B cell (primary cell): ENCODE data around the gene CNR2. TPM values are rescaled to one million over a fixed set of nuclear protein-coding genes. Genes with fewer than 3 reads are reported as not detected.
"Not testable (repeated sequence)": the region's sequence is repeated elsewhere in the genome, so short reads cannot be mapped to it uniquely, and the experiment has no call there.

Experiments used
- ATAC-seq: fragments of 200-7000 bp; cut with Tn5 transposase; one replicate; pipeline ENCODE4 v1.10.0; 2021; ENCODE audit warnings: low read depth, mild to moderate bottlenecking, moderate number of reproducible peaks, moderate library complexity
- CTCF ChIA-PET: fragments of 350-600 bp; sonication (Branson Sonifier 250); formaldehyde crosslinking; loops from one replicate; lab custom pipeline; 2021; ENCODE audit warnings: antibody characterized with exemption, inconsistent platforms; lab: Charles Lee
- POLR2A ChIA-PET: fragments of 350-600 bp; sonication (Branson Sonifier 250); formaldehyde crosslinking; loops from one replicate; lab custom pipeline; 2021; ENCODE audit warnings: antibody characterized with exemption; lab: Charles Lee
- DNase-seq: peaks from one replicate; pipeline ENCODE4 v3.0.0; 2013
- H2AFZ ChIP-seq: 2 replicates; pipeline ENCODE4 v1.6.1; 2012; ENCODE audit warnings: mild to moderate bottlenecking, low read depth, low read length; ENCODE audit not compliant: insufficient read depth, poor library complexity, severe bottlenecking
- H3K27ac ChIP-seq, 2 donors: 1 replicate in 1 of 2; 2 replicates in 1 of 2; pipeline ENCODE4 v1.5.1; 2012 to 2013; ENCODE audit warnings: low read length in 2 of 2, mild to moderate bottlenecking in 2 of 2, moderate library complexity in 1 of 2
- H3K27me3 ChIP-seq, 4 experiments: fragments of 200-600 bp in 1 of 4; sonication (generic) in 1 of 4; replicated peaks in 1 of 4; 1 replicate in 2 of 4; 2 replicates in 2 of 4; pipeline versions ENCODE4 v1.6.1 to v1.7.0; 2013 to 2016; ENCODE audit warnings: low read length in 3 of 4, mild to moderate bottlenecking in 2 of 4, mixed read lengths in 1 of 4, moderate library complexity in 1 of 4; ENCODE audit not compliant: insufficient read depth in 4 of 4, control insufficient read depth in 3 of 4; ENCODE audit errors: control extremely low read depth in 1 of 4
- H3K36me3 ChIP-seq, 2 experiments: replicated peaks in 1 of 2; 1 replicate in 1 of 2; 2 replicates in 1 of 2; pipeline versions ENCODE4 v1.6.1 to v1.7.1; 2013; ENCODE audit warnings: low read length in 1 of 2; ENCODE audit not compliant: insufficient read depth in 2 of 2, control insufficient read depth in 1 of 2; ENCODE audit errors: control extremely low read depth in 1 of 2, extremely low read depth in 1 of 2
- H3K4me1 ChIP-seq, 2 donors: fragments of 200-600 bp in 1 of 2; sonication (generic) in 1 of 2; 1 replicate in 1 of 2; 2 replicates in 1 of 2; pipeline versions ENCODE4 v1.5.1 to v1.6.1; 2013 to 2017; ENCODE audit warnings: low read length in 2 of 2; ENCODE audit not compliant: control insufficient read depth in 2 of 2, insufficient read depth in 2 of 2
- H3K4me2 ChIP-seq: replicated peaks from 2 replicates; pipeline ENCODE3; 2012; ENCODE audit warnings: mild to moderate bottlenecking, low read depth, low read length; ENCODE audit not compliant: poor library complexity, severe bottlenecking
- H3K4me3 ChIP-seq, 5 experiments: fragments of 200-600 bp in 1 of 5; sonication (generic) in 1 of 5; 1 replicate in 3 of 5; 2 replicates in 2 of 5; pipeline versions ENCODE4 v1.5.1 to v1.7.0; 2011 to 2016; ENCODE audit warnings: low read length in 4 of 5, mild to moderate bottlenecking in 4 of 5, low read depth in 2 of 5, control low read depth in 1 of 5, moderate library complexity in 1 of 5; ENCODE audit not compliant: insufficient read depth in 1 of 5; ENCODE audit errors: control extremely low read depth in 1 of 5, extremely low read depth in 1 of 5
- H3K79me2 ChIP-seq: fragments of 200-600 bp; sonication (generic); one replicate; pipeline ENCODE4 v1.6.0; 2016; ENCODE audit warnings: low read length; ENCODE audit not compliant: control insufficient read depth, insufficient read depth
- H3K9ac ChIP-seq: fragments of 200-600 bp; sonication (generic); 2 replicates; pipeline ENCODE4 v1.6.1; 2017; ENCODE audit warnings: mild to moderate bottlenecking, low read length, moderate library complexity
- H3K9me3 ChIP-seq, 3 donors: one replicate each; pipeline versions ENCODE4 v1.6.1 to v1.7.1; 2013; ENCODE audit warnings: low read length in 2 of 3; ENCODE audit not compliant: control insufficient read depth in 2 of 3, insufficient read depth in 1 of 3; ENCODE audit errors: control extremely low read depth in 1 of 3
- H4K20me1 ChIP-seq: 2 replicates; pipeline ENCODE4 v1.6.0; 2012; ENCODE audit warnings: mild to moderate bottlenecking, low read length; ENCODE audit not compliant: insufficient read depth, control insufficient read depth, poor library complexity, severe bottlenecking
- H3K27ac Mint-ChIP-seq: one replicate; pipeline ENCODE4 v1.8.0; 2021; ENCODE audit warnings: mixed read lengths
- H3K27me3 Mint-ChIP-seq: one replicate; pipeline ENCODE4 v1.8.0; 2021; ENCODE audit warnings: mixed read lengths
- H3K4me1 Mint-ChIP-seq: one replicate; pipeline ENCODE4 v1.8.0; 2021; ENCODE audit warnings: mixed read lengths
- H3K4me3 Mint-ChIP-seq: one replicate; pipeline ENCODE4 v1.8.0; 2021; ENCODE audit warnings: mixed read lengths
- H3K9me3 Mint-ChIP-seq: one replicate; pipeline ENCODE4 v1.8.0; 2022; ENCODE audit warnings: mixed read lengths; ENCODE audit not compliant: insufficient read depth
- CTCF ChIP-seq: fragments of 200-600 bp; IDR thresholded peaks from one replicate; pipeline ENCODE4 v1.8.0; 2022; ENCODE audit warnings: antibody characterized with exemption, mild to moderate bottlenecking
- EZH2 ChIP-seq: IDR thresholded peaks from 2 replicates; pipeline ENCODE4 v1.6.1; 2012; ENCODE audit warnings: borderline replicate concordance, low read depth, mild to moderate bottlenecking, moderate library complexity, low read length; ENCODE audit not compliant: insufficient read depth, poor library complexity, severe bottlenecking
- WGBS: methylation state at CpG from one replicate; pipeline ENCODE4 v1.1.5; 2013; ENCODE audit warnings: missing lambda C conversion rate; ENCODE audit not compliant: insufficient coverage; 5-methylcytosine and 5-hydroxymethylcytosine counted together
- intact Hi-C: fragments of 100-400 bp; cut with micrococcal nuclease; formaldehyde crosslinking; loops from one replicate; pipeline ENCODE4 v1.10.0; 2022
- polyA plus RNA-seq: library from polyadenylated mRNA; depleted of rRNA; stranded (reverse); fragments of >200 nt; gene quantifications from 2 replicates; pipeline ENCODE4 v1.2.3, GENCODE V29; 2012
- total RNA-seq, 2 donors: library from RNA; stranded (reverse); fragments of 120-200 nt in 1 of 2; gene quantifications; 1 replicate in 1 of 2; 2 replicates in 1 of 2; pipeline versions ENCODE4 v1.2.3 to v1.2.4, GENCODE V29; 2013 to 2022

CNR2 gene
- total and polyA plus RNA-seq, 2 donors (not counting 1 experiment from before 2014, with no cell fraction given) = 45.6 to 63.4 TPM

- Histone ChIP-seq H3K36me3 (peaks cover 4 to 46% of the 10 kb centered on the region in 2 experiments), H4K20me1 (peaks cover 78% of the 10 kb centered on the region), H3K9me3 (no peaks in the 10 kb centered on the region), H3K4me1 (peaks cover 77 to 86% of the 10 kb centered on the region in 2 donors), H3K4me2 (peak overlapping the region; percentile 74), H3K9ac (peak overlapping the region; percentile 32), H3K27ac (peak overlapping the region in 1 of 2 donors; percentile 43), H2AFZ (no peak overlapping the region), H3K79me2 (peaks cover 94% of the 10 kb centered on the region), H3K4me3 (peak overlapping the region in 2 of 5 experiments; percentile 22 to 27), H3K27me3 (no peaks in the 10 kb centered on the region)
- intact Hi-C loops = no loop called here
- Mint-ChIP-seq H3K27me3 (no peaks in the 10 kb centered on the region), H3K4me1 (peaks cover 74% of the 10 kb centered on the region), H3K9me3 (no peaks in the 10 kb centered on the region), H3K27ac (peak overlapping the region; percentile 73), H3K4me3 (peak overlapping the region; percentile 61)
- POLR2A ChIA-PET = interaction anchor here (1.0 to 9.7 kb wide), 4 partner anchors 8 to 29 kb away, joined by 3 to 81 read pairs (median 5); partner anchors contain the start of gene CNR2
- WGBS = 29% methylated on average over 92 of the region's 92 CpGs
- peak; percentile 26 for ATAC-seq
- DNase-seq = no peak
- TF ChIP-seq CTCF (no peak), EZH2 (no peak)
- CTCF ChIA-PET = interaction anchor here (0.7 to 2.7 kb wide), 4 partner anchors 9 to 218 kb away, joined by 3 to 21 read pairs (median 9); no protein-coding TSS in a partner anchor
Observed at GRCh38 chr1:23902321-23903278, 10.6 kb downstream of the CNR2 start.

- not testable (repeated sequence) for H3K9me3 Mint-ChIP-seq, H2AFZ ChIP-seq, H3K27me3 Mint-ChIP-seq
Observed at GRCh38 chr1:23900017-23900416, 13.1 kb downstream of the CNR2 start.

More at GRCh38 chr1:23900017-23900416, 13.1 kb downstream of the CNR2 start:
- H3K27ac Mint-ChIP-seq = peak overlapping the region; percentile 91
- Histone ChIP-seq H3K4me2 (peak overlapping the region; percentile 19), H3K79me2 (peaks cover 94% of the 10 kb centered on the region), H3K4me1 (peaks cover 79 to 86% of the 10 kb centered on the region in 2 donors), H3K27ac (peak overlapping the region in 1 of 2 donors; percentile 50), H4K20me1 (peaks cover 74% of the 10 kb centered on the region), H3K36me3 (peaks cover 1 to 50% of the 10 kb centered on the region in 2 experiments)
- H3K4me3 ChIP-seq, H3K27me3 ChIP-seq, DNase-seq, intact Hi-C loops, H3K9me3 ChIP-seq, ATAC-seq, H3K9ac ChIP-seq: not testable (repeated sequence)
- ChIA-PET POLR2A (interaction anchor here (9.7 kb wide), 1 partner anchor 11 kb away, joined by 81 read pairs; the partner anchor contains the start of gene CNR2), CTCF (interaction anchor here (1.2 to 3.1 kb wide), 4 partner anchors 10 to 17 kb away, joined by 4 to 12 read pairs (median 6); no protein-coding TSS in a partner anchor)
- H3K4me1 Mint-ChIP-seq = peaks cover 77% of the 10 kb centered on the region
- WGBS = 100% methylated on average over 2 of the region's 8 CpGs
- H3K4me3 Mint-ChIP-seq = peak overlapping the region; percentile 74
